ENCODE measurements around the gene TRAP1. TPM values are rescaled to one million over a fixed set of nuclear protein-coding genes. Genes with fewer than 3 reads are reported as not detected.
"Not testable (repeated sequence)": the region's sequence is repeated elsewhere in the genome, so short reads cannot be mapped to it uniquely, and the experiment has no call there.

The TRAP1 gene
- total RNA-seq, 1 donor from 2014 or later = 152 TPM

DNA sequence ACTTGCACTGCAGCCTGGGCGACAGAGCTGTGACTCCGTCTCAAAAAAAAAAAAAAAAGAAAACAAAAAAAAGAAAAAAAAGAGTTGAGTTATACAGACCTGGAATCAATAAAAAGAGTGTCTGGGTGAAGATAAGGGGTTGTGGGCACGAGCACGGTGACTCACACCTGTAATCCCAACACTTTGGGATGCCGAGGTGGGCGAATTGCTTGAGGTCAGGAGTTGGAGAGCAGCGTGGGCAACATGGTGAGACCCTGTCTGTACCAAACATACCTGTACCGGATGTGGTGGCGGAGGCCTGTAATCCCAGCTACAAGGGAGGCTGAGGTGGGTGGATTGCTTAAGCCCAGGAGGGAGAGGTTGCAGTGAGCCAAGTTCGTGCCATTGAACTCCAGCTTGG, 1.3 kb upstream of the TRAP1 start:
- DNase-seq (no peak), ATAC-seq (no peak)
- intact Hi-C loops (cut with micrococcal nuclease) = no loop called here

DNA sequence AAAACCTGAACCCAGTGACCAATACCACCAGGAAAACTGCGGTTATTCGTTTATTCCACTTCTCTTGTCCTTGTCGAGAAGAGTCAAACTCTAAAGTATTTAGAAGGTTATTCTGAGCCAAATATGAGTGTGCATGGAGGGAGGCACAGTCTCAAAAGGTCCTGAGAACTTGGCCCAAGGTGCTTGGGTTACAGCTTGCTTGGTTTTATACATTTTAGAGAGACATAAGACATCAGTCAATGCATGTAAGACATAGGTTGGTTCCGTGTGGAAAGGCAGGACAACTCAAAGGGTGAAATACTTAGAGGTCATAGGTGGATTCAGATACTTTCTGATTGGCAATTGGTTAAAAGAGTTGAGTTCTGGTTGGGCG, 681 bp upstream of the TRAP1 start:
- intact Hi-C loops (cut with micrococcal nuclease) = no loop called here
- ATAC-seq (no peak), DNase-seq (no peak)

DNA sequence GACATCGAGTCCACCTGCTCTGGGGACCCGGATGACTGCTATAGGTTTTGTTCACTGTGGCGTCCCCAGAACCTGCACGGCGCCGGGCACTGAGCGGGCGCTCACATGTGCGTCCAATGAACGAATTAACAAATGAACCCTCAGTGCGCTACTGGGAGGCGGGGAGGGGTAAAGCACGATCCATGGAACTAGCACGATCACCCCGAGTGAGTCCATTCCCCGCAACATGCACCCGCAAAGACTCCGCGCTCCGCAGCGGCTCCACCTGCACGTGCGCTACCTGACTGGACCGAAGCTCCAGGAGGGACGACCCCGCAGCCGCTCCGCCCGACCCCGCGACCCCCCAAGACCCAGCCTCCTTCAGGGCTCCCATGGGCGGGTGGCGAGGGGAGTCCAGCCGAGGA, 491 bp downstream of the TRAP1 start:
- DNase-seq (no peak), ATAC-seq (peak; percentile 13)
- intact Hi-C loops (cut with micrococcal nuclease) = no loop called here

DNA sequence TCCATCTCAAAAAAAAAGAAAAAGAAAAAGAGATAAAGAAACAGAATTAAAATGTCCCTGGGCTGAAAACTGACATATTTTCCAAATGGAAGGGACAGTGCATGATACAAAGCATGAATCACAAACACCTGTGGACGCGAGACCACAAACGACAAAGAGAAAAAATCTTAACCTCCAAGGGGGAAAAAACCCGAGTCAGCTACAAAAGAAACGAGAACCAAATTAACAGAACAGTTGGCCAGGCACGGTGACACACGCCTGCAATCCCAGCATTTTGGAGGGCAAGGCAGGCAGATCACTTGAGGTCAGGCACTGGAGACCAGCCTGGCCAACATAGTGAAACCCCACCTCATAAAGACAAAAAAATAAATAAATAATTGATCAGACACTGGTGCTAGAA, 1.9 kb downstream of the TRAP1 start:
- intact Hi-C loops (cut with micrococcal nuclease) = no loop called here
- no peak for DNase-seq

DNA sequence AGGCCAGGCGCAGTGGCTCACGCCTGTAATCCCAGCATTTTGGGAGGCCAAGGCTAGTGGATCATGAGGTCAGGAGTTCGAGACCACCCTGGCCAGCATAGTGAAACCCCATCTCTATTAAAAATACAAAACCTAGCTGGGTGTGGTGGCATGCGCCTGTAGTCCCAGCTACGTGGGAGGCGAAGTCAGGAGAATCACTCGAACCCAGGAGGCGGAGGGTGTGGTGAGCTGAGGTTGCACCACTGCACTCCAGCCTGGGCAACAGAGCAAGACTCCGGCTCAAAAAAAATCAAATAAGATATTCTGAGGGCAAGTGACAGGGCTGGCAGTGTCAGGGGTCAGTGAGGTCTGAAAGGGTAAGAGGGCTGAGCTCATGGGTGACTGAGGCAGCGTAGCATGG, 2.9 kb downstream of the TRAP1 start:
- intact Hi-C loops (cut with micrococcal nuclease); ATAC-seq; DNase-seq: not testable (repeated sequence)

More for the DNA sequence above, 1.9 kb downstream of the TRAP1 start:
- ATAC-seq = no peak

DNA sequence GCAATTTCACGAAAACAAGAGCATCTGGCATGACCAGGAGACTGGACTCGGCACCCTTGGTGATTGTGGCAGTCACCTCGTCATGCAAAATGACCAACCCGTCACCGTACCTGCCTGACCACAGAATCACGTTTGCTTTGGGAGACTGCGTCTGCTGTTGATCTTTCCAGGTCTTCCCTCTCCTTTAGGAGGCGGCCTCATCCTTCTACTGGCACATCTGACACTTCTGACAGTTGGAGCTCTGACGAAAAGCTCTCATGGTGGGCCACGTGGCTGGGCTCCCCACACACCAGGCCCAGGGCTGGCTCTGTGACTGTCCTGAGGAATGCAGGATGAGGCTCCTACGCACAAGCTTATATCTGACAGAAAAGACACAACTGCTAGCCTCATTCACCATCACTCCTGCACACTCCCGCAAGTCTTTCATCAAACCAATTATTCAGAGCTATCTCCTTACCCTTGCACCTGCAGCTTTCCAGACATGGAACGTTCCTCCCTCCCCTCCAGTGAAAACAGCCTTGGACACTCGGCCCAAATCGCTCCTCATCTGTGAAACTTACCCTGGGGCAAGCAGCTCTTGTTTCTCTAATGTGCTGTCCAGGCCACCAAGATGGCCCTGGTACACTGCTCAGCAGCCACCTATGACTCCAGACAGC, 3.6 kb downstream of the TRAP1 start:
- ATAC-seq = no peak
- no peak for DNase-seq
- intact Hi-C loops (cut with micrococcal nuclease) = no loop called here

DNA sequence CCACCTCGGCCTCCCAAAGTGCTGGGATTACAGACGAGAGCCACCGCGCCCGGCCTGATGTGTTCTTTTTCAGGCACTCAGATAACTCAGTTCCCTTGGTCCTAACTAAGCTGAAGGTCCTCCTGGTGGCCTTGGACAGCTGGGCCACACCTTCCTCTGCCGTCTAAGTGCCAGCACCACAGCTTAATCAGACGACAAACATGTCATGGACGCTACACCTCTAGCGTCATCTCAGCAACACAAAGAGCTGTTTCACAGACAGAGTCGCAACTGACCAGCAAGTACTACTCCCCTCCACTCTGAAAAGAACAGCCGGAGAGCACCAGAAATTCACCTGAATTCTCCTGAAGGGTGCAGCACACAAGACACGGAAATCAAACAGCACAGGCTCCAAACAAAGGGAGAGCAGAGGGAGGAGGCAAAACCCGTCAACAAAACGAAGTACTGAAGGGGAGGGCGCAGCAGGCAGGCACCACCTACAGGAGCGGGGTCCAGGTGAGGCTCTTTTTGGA, 4.4 kb downstream of the TRAP1 start:
- intact Hi-C loops (cut with micrococcal nuclease) = no loop called here
- no peak for ATAC-seq
- no peak for DNase-seq

DNA sequence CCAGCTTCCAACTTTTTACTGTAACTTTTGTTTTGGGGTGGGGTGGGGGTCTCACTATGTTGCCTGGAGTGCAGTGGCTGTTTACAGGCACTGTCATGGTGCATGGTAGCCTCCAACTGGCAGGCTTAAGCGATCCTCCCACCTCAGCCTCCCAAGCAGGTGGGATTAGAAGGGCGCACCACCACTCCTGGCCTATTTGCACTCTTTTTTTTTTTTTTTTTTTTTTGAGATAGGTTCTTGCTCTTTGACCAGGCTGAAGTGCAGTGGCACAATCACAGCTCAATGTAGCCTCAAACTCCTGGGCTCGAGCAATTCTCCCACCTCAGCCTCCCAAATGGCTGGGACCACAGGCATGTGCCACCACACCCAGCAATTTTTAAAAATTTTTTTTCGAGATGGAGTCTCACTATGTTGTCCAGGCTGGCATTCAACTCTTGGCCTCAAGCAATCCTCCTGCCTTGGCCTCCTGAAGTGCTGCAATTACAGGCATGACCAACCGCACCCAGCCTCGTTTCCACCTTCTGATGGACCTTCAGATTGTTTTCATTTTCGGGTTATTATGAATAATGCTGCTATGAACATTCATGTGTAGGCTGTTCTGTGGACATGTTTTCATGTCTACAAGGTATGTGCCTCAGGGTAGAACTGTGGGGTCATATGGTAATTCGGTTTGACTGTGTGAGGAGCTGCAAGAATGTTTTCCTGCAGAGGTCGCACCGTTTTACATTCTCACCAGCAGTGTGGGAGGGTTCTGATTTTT, 10.9 kb downstream of the TRAP1 start:
- no peak for ATAC-seq
- intact Hi-C loops (cut with micrococcal nuclease) = no loop called here
- no peak for DNase-seq

DNA sequence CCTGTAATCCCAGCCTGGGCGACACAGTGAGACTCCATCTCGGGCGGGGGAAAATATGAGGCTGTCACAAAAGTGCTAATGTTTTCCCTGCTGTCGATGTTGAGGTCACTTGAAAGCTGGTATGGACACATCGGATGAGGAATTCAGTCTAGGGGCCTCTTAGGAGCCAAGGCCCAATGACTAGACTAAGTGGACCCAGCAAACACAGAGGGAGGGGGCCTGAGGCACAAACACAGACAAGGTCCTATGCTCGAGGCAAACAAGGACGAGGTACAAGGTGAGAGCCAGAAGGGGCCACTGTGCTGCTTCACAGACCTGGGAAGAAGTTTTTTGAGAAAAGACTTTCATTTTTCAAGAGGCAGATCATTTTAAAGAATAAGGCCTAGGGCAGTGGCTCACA, 15.2 kb downstream of the TRAP1 start:
- DNase-seq (no peak), ATAC-seq (no peak)
- intact Hi-C loops (cut with micrococcal nuclease) = no loop called here

DNA sequence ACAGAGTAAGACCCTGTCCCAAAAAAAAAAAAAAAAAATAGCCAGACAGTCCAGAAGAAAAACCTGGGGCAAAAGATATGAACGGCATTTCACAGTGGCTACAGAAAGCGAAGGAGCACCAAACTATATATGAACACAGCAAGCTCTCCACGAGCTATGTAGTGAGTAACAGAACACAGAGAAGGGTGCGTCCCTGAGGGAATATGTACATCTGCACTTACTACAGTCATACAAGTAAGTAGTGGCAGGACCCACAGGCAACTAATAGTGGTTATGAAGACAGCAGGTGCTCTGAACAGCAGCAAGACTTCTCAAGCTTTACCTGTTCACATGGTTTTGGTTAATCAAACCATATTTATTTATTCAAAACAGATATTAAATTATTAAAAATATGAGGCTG, 15.8 kb downstream of the TRAP1 start:
- DNase-seq (no peak), ATAC-seq (no peak)
- intact Hi-C loops (cut with micrococcal nuclease) = no loop called here

DNA sequence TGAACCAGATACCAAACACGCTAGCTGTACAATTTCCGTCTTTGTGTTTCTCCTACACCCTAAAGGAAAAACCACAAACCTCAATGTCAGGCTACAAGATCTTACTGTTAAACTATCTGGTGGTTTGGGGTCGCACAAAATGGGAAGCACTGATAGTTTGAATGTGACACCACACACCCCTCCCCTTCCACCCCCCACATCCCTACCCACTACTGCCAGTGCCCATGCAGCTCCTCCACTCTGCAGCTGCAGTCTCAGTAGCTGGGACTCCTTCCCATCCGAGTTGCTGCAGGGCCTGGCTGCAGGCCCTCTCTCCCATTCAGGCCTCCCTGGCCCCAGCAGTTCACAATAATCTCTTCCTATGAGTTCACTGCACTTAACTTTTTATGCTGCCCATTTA, 18.4 kb downstream of the TRAP1 start:
- DNase-seq (no peak), ATAC-seq (no peak)
- intact Hi-C loops (cut with micrococcal nuclease) = loop anchor here (10.0 kb wide), 1 partner anchor 176 kb away; no protein-coding TSS in a partner anchor

DNA sequence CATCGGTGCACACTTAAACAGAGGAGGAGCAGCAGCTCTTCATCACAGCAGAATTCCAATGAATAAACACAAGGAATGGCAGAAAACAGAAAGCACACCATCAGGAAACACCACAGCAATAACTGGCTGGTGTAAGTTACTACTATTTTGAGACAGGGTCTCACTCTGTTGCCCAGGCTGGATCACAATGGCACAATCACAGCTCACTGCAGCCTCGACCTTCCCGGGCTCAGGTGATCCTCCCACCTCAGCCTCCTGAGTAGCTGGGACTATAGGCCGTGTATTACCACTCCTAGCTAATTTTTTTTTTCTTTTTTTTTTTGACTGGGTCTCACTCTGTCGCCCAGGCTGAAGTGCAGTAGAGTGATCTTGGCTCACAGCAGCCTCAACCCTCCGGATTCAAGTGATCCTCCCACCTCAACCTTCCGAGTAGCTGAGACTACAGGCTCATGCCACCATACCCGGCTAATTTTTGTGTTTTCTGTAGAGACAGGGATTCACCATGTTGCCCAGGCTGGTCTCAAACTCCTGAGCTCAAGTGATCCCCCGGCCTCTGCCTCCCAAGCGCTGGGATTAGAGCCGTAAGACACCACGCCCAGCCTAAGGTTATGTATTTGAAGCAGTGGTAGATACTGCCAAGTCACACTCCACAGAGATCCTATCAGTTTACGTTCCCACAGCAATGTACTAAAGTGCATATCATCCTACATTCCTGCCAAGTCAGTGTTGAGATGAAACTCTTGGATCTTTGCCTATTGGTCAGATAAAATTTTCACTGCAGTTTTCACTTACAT, 20.7 kb downstream of the TRAP1 start:
- ATAC-seq (peak; percentile 71), DNase-seq (no peak)
- intact Hi-C loops (cut with micrococcal nuclease) = loop anchor here (10.0 kb wide), 1 partner anchor 178 kb away; no protein-coding TSS in a partner anchor

DNA sequence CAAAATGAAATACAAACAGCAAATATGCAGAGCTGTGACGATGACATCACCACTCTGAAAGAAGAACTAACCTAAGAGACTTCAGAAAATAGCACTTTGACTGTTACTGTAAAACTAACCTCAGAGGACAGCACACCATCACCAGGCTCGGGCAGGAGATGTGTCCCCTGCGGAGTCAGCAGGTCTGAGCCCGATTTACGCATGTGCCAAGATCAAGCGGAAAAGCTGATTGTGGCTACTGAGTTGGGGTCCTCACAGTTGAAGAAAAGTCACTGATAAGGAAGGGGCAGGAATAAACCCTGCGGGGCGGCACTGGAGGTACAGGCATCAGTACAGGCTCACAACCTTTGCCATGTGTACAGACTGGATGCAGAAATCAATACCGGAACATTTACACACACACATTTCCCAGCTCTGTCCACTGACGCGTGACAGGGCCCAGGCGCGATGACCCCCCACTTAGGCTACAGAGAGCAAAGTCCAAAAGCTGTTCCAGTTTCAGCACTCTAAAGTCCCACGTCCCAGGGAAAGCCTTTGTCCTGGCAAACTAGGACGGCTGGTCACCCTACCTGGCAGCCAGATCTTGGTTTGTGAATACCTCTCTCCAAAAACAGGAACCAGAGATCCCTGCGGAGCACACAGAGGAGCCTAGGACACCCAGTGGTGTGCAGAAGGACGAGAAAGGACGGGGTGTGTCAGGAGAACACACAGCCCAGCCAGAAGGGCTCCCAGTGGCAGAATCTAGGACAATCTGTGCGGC, 21.5 kb downstream of the TRAP1 start:
- DNase-seq (no peak), ATAC-seq (peak; percentile 30)

DNA sequence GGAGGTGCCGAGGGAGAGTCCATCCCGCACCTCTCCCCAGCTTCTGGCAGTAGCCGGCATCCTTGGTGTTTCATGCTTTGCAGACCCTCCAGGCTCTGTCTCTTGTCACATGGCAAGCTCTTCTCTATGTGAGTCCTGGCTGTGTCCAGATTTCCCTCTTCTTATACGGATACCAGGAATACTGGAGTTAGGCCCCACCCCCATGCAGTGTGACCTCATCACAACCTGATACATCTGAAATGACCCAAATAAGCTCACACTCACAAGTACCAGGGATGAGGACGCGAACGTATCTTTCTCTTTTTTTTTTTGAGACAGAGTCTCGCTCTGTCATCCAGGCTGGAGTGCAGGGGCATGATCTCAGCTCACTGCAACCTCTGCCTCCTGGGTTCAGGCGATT, 23.3 kb downstream of the TRAP1 start:
- DNase-seq (no peak), ATAC-seq (no peak)
- intact Hi-C loops (cut with micrococcal nuclease) = loop anchor here (10.0 kb wide), 1 partner anchor 181 kb away; no protein-coding TSS in a partner anchor

More for the DNA sequence above, 21.5 kb downstream of the TRAP1 start:
- intact Hi-C loops (cut with micrococcal nuclease) = loop anchor here (10.0 kb wide), 1 partner anchor 179 kb away; no protein-coding TSS in a partner anchor

DNA sequence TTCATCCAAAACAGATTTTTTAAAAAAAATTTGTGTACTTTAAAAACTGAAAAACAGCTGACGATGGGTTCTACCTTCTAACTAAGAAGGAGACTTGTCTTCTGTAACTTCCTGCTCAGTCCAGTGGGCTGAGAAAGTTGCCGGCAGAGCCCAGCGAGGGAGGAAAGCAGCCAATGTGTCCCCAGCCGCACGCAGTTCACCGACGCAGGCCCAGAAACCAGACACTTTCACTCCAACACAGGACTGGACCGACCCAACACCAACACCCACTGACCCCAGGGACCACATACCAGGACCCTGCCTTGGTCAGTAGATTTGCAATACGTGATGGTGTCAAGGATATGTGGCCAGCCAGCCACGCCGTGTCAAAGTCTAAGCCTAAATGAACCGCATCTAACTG, 25.6 kb downstream of the TRAP1 start:
- intact Hi-C loops (cut with micrococcal nuclease) = loop anchor here (10.0 kb wide), 1 partner anchor 183 kb away; no protein-coding TSS in a partner anchor
- DNase-seq (no peak), ATAC-seq (peak; percentile 36)

DNA sequence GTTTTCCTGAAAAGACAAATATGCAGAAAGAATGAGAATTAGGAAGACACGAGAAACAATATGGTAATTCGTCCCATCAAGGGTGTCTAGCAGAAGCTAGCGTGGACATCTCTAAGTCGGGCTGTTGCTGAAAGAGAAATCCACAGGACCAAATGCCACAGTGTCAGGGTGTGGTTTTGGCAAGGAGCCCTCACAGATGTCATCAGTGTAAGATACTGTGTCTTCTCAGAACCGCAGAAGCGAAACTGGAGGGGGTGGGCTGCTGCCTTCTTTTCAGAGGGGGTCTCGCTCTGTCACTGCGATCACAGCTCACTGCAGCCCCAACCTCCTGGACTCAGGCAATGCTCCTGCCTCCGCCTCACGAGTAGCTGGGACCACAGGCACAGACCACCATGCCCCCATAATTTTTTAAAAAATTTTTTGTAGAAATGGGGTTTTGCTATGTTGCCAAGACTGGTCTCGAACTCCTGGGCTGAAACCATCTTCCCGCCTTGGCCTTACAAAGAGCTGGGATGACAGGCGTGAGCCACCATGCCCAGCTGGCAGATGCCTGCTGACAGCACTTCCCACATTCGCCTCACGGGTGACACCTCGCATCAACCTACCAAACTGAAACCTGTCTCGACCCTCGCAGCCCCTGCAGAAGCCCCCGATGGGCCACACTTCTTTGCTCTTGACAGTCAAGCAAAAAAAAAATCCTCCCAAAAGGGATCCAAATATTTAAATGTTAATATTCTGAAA, 26.2 kb downstream of the TRAP1 start:
- intact Hi-C loops (cut with micrococcal nuclease) = loop anchor here (10.0 kb wide), 1 partner anchor 184 kb away; no protein-coding TSS in a partner anchor
- DNase-seq (no peak), ATAC-seq (peak; percentile 24)

DNA sequence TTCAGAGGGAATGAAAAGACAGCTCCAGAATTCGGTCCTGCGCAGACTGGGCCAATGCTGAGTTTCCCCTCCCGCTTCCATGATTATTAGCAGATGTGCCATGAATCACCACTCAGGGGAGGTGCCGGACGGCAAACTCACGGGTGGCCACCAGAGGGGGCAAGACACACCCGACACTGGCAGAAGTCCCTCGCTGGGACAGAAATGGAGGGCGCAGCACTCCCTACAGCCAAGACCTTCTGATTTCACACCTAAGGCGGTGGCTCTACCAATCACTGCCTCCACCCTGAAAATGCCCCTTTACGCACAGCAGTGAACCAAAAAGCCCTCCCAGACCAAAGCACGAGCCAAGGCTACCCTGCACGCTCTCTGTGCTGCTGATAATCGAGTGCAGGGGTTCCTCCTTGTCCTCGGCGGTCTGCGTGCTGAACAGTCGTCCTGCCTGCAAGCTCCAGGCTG, 26.8 kb downstream of the TRAP1 start:
- intact Hi-C loops (cut with micrococcal nuclease) = loop anchor here (10.0 kb wide), 1 partner anchor 184 kb away; no protein-coding TSS in a partner anchor
- peak; percentile 95 for ATAC-seq

DNA sequence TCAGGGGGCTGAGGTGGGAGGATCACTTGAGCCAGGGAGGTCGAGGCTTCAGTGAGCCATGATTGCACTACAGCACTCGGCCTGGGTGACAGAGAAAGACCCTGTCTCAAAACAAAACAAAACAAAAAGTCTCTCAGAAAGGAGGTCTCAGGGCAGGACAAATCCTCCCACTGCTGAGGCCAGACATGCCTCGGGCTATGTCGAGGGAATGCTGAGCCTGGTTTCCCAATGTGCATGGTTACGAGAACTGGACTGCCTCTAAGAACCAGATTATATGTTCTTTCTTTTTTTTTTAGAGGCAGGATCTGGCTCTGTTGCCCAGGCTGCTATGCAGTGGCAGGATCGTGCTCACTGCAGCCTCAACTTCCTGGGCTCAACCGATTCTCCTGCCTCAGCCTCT, 27.6 kb downstream of the TRAP1 start:
- no peak for ATAC-seq
- DNase-seq = no peak
- intact Hi-C loops (cut with micrococcal nuclease) = loop anchor here (10.0 kb wide), 1 partner anchor 185 kb away; no protein-coding TSS in a partner anchor

More for the DNA sequence above, 26.8 kb downstream of the TRAP1 start:
- peak; percentile 94 for DNase-seq

Data from left ventricle myocardium superior (tissue), 1 donor.